Lower leg skin (tissue), 3 donors: ENCODE data around the gene BMP6.

Experiments used
- CTCF ChIP-seq, 3 donors: fragments of 450-650 bp; IDR thresholded peaks; one replicate each; pipeline ENCODE4 v1.5.1; 2016; ENCODE audit warnings: antibody characterized with exemption in 3 of 3, mild to moderate bottlenecking in 3 of 3, moderate library complexity in 2 of 3
- POLR2A ChIP-seq, 2 donors: fragments of 450-650 bp; IDR thresholded peaks; one replicate each; pipeline ENCODE4 v1.6.1; 2016 to 2017; ENCODE audit warnings: antibody characterized with exemption in 2 of 2, mild to moderate bottlenecking in 1 of 2, moderate library complexity in 1 of 2

GRCh38 chr6:7918403-7918802 is 192.5 kb downstream of the BMP6 start:
- TF ChIP-seq CTCF (IDR thresholded peaks at IDR 0.05) (no peak), POLR2A (IDR thresholded peaks at IDR 0.05) (no peak)
